ENCODE data around the gene USP22.

DNA sequence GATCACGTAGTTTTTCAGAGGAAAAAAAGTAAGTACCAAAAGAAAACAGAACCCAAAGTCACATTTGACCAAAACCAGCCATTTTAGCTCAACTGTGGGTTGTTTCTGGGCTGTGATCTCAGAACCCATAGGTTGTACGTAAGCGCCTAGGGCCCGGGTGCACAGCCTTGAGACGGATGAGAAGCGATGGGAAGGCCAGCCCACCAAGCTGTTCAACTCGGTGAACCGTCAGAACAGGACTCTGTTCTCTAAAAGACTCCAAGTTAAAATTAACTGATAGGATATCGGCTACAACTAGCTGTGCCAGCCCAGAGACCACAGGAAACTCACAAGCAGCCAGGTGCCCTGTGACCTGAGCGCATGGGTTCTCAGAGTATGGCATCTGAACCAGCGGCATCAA lies 28.3 kb downstream of the USP22 start:
- TF ChIP-seq, protein P1, sequence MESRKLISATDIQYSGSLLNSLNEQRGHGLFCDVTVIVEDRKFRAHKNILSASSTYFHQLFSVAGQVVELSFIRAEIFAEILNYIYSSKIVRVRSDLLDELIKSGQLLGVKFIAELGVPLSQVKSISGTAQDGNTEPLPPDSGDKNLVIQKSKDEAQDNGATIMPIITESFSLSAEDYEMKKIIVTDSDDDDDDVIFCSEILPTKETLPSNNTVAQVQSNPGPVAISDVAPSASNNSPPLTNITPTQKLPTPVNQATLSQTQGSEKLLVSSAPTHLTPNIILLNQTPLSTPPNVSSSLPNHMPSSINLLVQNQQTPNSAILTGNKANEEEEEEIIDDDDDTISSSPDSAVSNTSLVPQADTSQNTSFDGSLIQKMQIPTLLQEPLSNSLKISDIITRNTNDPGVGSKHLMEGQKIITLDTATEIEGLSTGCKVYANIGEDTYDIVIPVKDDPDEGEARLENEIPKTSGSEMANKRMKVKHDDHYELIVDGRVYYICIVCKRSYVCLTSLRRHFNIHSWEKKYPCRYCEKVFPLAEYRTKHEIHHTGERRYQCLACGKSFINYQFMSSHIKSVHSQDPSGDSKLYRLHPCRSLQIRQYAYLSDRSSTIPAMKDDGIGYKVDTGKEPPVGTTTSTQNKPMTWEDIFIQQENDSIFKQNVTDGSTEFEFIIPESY (IDR thresholded peaks at IDR 0.05) = no peak
- TF ChIP-seq, protein P2, sequence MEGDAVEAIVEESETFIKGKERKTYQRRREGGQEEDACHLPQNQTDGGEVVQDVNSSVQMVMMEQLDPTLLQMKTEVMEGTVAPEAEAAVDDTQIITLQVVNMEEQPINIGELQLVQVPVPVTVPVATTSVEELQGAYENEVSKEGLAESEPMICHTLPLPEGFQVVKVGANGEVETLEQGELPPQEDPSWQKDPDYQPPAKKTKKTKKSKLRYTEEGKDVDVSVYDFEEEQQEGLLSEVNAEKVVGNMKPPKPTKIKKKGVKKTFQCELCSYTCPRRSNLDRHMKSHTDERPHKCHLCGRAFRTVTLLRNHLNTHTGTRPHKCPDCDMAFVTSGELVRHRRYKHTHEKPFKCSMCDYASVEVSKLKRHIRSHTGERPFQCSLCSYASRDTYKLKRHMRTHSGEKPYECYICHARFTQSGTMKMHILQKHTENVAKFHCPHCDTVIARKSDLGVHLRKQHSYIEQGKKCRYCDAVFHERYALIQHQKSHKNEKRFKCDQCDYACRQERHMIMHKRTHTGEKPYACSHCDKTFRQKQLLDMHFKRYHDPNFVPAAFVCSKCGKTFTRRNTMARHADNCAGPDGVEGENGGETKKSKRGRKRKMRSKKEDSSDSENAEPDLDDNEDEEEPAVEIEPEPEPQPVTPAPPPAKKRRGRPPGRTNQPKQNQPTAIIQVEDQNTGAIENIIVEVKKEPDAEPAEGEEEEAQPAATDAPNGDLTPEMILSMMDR (IDR thresholded peaks at IDR 0.05; ENCODE audit: low read depth, low read length, missing input control) = no peak
- no peak for TF ChIP-seq YY1 (IDR thresholded peaks at IDR 0.05)
- TF ChIP-seq JUND (IDR thresholded peaks at IDR 0.05) = no peak
- TF ChIP-seq, protein P3, sequence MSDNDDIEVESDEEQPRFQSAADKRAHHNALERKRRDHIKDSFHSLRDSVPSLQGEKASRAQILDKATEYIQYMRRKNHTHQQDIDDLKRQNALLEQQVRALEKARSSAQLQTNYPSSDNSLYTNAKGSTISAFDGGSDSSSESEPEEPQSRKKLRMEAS (IDR thresholded peaks at IDR 0.05) = no peak
- TF ChIP-seq EGR1 (IDR thresholded peaks at IDR 0.05; ENCODE audit: low read depth in 2 of 2) = no peak
- no peak for TF ChIP-seq SP1 (IDR thresholded peaks at IDR 0.05)
- TF ChIP-seq GABPA (IDR thresholded peaks at IDR 0.05 in 1 of 2, conservative IDR thresholded peaks at IDR 0.05 in 1 of 2) = no peak
- TF ChIP-seq, protein P4, sequence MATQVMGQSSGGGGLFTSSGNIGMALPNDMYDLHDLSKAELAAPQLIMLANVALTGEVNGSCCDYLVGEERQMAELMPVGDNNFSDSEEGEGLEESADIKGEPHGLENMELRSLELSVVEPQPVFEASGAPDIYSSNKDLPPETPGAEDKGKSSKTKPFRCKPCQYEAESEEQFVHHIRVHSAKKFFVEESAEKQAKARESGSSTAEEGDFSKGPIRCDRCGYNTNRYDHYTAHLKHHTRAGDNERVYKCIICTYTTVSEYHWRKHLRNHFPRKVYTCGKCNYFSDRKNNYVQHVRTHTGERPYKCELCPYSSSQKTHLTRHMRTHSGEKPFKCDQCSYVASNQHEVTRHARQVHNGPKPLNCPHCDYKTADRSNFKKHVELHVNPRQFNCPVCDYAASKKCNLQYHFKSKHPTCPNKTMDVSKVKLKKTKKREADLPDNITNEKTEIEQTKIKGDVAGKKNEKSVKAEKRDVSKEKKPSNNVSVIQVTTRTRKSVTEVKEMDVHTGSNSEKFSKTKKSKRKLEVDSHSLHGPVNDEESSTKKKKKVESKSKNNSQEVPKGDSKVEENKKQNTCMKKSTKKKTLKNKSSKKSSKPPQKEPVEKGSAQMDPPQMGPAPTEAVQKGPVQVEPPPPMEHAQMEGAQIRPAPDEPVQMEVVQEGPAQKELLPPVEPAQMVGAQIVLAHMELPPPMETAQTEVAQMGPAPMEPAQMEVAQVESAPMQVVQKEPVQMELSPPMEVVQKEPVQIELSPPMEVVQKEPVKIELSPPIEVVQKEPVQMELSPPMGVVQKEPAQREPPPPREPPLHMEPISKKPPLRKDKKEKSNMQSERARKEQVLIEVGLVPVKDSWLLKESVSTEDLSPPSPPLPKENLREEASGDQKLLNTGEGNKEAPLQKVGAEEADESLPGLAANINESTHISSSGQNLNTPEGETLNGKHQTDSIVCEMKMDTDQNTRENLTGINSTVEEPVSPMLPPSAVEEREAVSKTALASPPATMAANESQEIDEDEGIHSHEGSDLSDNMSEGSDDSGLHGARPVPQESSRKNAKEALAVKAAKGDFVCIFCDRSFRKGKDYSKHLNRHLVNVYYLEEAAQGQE (IDR thresholded peaks at IDR 0.05) = no peak

Measured in liver (tissue), 3 donors.